Gastrocnemius medialis (tissue), 4 donors: ENCODE measurements around the gene KISS1R.

Experiments
- CTCF ChIP-seq, 5 experiments: fragments of 450-650 bp in 3 of 5; fragments of 200-600 bp in 2 of 5; sonication (generic) in 2 of 5; IDR thresholded peaks in 4 of 5; conservative IDR thresholded peaks in 1 of 5; 1 replicate in 4 of 5; 2 replicates in 1 of 5; pipeline ENCODE4 v1.5.1; 2016 to 2019; ENCODE audit warnings: antibody characterized with exemption in 5 of 5, mild to moderate bottlenecking in 3 of 5, moderate library complexity in 3 of 5
- POLR2A ChIP-seq, 2 donors: fragments of 450-650 bp; IDR thresholded peaks; one replicate each; pipeline ENCODE4 v1.6.1; 2017; ENCODE audit warnings: antibody characterized with exemption in 2 of 2, mild to moderate bottlenecking in 2 of 2, moderate library complexity in 2 of 2

- TF ChIP-seq CTCF (IDR thresholded peaks at IDR 0.05 in 4 of 5, conservative IDR thresholded peaks at IDR 0.05 in 1 of 5) = no peak
- TF ChIP-seq POLR2A (IDR thresholded peaks at IDR 0.05) = no peak
These were observed 349 bp upstream of the KISS1R start for GRCh38 chr19:916645-917322.
